ENCODE results near the gene PJA2.
"Not testable (repeated sequence)": the region's sequence is repeated elsewhere in the genome, so short reads cannot be mapped to it uniquely, and the experiment has no call there.

PJA2 gene

GRCh38 chr5:109291090-109291489 is 118.7 kb downstream of the PJA2 start:
- Histone ChIP-seq H3K4me3 (ENCODE audit: low read length) (no peak overlapping the region), H3K9me3 (ENCODE audit: control insufficient read depth, low read length) (no peaks in the 10 kb centered on the region), H3K9ac (ENCODE audit: low read length) (no peak overlapping the region), H3K36me3 (ENCODE audit: control insufficient read depth, insufficient read depth, low read length) (no peaks in the 10 kb centered on the region), H3K4me1 (ENCODE audit: control insufficient read depth, insufficient read depth, low read length) (no peaks in the 10 kb centered on the region), H3K27me3 (ENCODE audit: control insufficient read depth, insufficient read depth, low read length) (no peaks in the 10 kb centered on the region)

- no peaks in the 10 kb centered on the region for H3K27me3 ChIP-seq (ENCODE audit: control insufficient read depth, insufficient read depth, low read length)
- no peak overlapping the region for H3K4me3 ChIP-seq (ENCODE audit: low read length)
- no peaks in the 10 kb centered on the region for H3K9me3 ChIP-seq (ENCODE audit: control insufficient read depth, low read length)
- H3K9ac ChIP-seq (ENCODE audit: low read length): no peak overlapping the region
- no peaks in the 10 kb centered on the region for H3K4me1 ChIP-seq (ENCODE audit: control insufficient read depth, insufficient read depth, low read length)
- H3K36me3 ChIP-seq (ENCODE audit: control insufficient read depth, insufficient read depth, low read length): no peaks in the 10 kb centered on the region
Measured at GRCh38 chr5:109290231-109290630, 119.5 kb downstream of the PJA2 start.

- H3K9ac ChIP-seq (ENCODE audit: low read length); H3K36me3 ChIP-seq (ENCODE audit: control insufficient read depth, insufficient read depth, low read length); H3K4me1 ChIP-seq (ENCODE audit: control insufficient read depth, insufficient read depth, low read length): not testable (repeated sequence)
Measured at GRCh38 chr5:109286628-109287027, 123.1 kb downstream of the PJA2 start.

More at GRCh38 chr5:109286628-109287027, 123.1 kb downstream of the PJA2 start:
- not testable (repeated sequence) for H3K4me3 ChIP-seq (ENCODE audit: low read length); H3K27me3 ChIP-seq (ENCODE audit: control insufficient read depth, insufficient read depth, low read length); H3K9me3 ChIP-seq (ENCODE audit: control insufficient read depth, low read length)
